Colon (tissue), 2 donors: ENCODE data around the gene DPPA5.
"Not testable (repeated sequence)": the region's sequence is repeated elsewhere in the genome, so short reads cannot be mapped to it uniquely, and the experiment has no call there.

ENCODE experiments used
- FAIRE-seq: peaks from 2 replicates; lab custom pipeline; 2012; peaks lifted over from hg19 to GRCh38; lab: Jason Lieb, UNC
- donor health status: control.
- donor health status: control.

The DPPA5 gene

GRCh38 chr6:73364121-73364520, 10.0 kb upstream of the DPPA5 start:
- FAIRE-seq = no peak

DNA sequence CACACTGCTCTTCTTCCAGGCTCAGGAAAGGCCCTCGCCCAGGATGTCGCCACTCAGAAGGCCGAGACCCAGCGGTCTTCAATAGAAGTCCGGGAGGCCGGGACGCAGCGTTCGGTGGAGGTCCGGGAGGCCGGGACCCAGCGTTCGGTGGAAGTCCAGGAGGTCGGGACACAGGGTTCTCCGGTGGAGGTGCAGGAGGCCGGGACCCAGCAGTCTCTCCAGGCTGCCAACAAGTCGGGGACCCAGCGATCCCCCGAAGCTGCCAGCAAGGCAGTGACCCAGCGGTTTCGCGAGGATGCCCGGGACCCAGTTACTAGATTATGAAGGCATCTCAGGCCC, 9.4 kb upstream of the DPPA5 start:
- FAIRE-seq = no peak

DNA sequence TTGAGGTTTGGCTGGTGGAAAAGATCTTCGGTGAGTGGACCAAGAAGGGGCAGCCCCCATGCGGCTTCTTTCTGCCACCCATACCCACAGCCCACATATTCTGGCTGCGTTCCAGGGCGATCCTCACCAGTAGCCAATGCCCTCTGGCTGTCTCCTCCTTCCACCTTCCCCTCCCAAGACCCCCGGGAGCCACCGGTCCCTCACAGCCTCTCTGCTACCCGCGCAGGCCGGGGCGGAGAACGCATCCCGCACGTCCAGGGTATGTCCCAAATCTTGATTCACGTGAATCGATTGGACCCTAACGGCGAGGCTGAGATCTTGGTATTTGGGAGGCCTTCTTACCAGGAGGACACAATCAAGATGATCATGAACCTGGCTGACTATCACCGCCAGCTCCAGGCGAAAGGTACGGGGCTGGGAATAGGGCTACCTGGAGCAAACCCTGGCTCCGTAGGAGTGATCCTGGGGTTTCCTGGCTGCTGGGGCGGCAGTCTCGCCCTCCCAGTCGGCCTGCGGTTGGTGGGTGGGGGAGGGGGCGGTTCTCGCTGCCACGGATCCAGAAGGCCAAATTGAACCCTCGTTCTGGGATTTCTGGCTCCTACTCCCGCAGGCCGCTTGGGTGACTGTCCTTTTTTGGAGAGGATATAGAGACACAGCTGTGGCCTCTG, 8.9 kb upstream of the DPPA5 start:
- FAIRE-seq = no peak

GRCh38 chr6:73362358-73362757, 8.3 kb upstream of the DPPA5 start, which contains the start of gene KHDC3L:
Gene KHDC3L (plus strand): TSS chr6:73362658. CDS start chr6:73362730, 72 bp downstream.
- FAIRE-seq = no peak

GRCh38 chr6:73349311-73349710, 4.8 kb downstream of the DPPA5 start:
- FAIRE-seq = no peak

- FAIRE-seq = no peak
These were observed 5.4 kb downstream of the DPPA5 start for GRCh38 chr6:73348550-73349204.

GRCh38 chr6:73343164-73343563, 10.9 kb downstream of the DPPA5 start:
- FAIRE-seq = no peak

- no peak for FAIRE-seq
These were observed 11.9 kb downstream of the DPPA5 start for GRCh38 chr6:73342174-73342573.

- FAIRE-seq = no peak
These were observed 12.7 kb downstream of the DPPA5 start for GRCh38 chr6:73341335-73341734.

DNA sequence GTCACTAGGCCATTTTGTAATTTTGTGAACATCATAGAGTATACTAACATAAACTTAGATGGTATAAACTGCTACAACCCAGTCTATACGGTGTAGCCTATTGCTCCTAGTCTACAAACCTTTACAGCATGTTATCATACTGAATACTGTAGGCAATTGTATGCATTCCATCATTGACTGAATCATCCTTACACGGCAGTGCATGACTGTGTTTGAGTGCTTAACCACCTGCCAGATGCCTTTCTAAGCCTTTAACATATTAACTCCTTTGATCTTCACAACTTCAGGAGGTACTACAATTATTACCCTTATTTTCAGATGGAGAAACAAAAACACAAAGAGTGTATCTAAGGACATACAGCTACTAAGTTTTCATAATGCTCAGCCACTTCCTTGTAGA, 14.0 kb downstream of the DPPA5 start:
- no peak for FAIRE-seq

DNA sequence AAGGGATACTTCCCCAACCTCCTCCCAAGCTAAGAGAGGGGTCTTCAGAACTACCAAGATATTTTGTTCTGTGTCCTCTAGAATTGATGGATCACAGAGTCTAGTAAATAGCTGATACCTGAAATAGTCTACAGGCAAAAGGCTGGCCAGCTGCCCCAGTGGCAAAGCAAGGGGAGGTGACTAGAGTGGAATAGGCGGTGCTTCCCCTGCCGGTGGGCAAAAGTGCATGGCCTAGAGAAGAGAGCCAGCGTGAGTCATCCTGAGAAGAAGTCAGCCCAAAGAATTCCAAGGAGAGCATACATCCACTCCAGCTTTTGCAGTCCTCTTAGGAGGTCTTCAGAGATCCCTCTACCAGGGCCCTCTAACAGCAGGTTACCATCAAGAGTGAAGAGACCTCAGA, 14.7 kb downstream of the DPPA5 start:
- no peak for FAIRE-seq

GRCh38 chr6:73329201-73329600, 24.9 kb downstream of the DPPA5 start:
- FAIRE-seq = no peak

DNA sequence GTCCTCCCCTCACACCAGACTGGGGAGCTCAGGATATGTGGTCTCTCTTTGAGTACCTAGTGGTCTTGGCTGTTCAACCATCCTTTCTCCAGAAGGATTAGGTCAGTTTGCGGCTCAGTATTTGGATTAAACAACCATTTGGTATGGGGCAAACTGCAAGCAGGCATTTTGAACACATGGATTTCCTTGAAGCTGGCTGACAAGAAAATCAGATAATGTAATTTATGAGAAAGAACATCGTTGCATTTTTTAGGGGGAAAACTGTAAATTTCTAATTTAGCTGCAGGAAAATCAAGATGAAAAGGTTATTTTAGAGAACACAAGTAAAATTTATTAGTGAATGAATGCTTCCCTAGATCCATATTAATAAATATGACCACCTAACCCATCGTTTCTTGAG, 25.3 kb downstream of the DPPA5 start:
- no peak for FAIRE-seq

DNA sequence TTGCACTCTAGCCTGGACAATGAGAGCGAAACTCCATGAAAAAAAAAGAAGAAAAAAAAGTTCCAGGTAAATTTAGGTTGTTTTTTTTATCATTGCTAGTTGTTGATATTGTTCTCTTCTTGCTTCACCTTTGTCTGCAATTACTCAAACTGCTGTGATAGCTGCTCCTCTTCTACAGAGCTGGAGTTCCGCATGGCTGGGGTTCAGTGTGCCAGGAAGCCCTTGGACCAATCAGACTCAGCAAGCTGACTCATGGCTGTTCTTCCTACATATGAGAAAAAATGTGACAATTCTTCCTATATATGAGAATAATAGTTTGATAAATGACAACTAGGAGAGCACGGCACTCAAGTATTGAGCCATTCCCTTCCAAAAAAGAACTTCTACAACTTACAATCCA, 28.4 kb downstream of the DPPA5 start:
- FAIRE-seq = no peak

GRCh38 chr6:73323323-73323722, 30.8 kb downstream of the DPPA5 start:
- FAIRE-seq = no peak

- no peak for FAIRE-seq
These were observed 39.2 kb downstream of the DPPA5 start for GRCh38 chr6:73314577-73315492.

DNA sequence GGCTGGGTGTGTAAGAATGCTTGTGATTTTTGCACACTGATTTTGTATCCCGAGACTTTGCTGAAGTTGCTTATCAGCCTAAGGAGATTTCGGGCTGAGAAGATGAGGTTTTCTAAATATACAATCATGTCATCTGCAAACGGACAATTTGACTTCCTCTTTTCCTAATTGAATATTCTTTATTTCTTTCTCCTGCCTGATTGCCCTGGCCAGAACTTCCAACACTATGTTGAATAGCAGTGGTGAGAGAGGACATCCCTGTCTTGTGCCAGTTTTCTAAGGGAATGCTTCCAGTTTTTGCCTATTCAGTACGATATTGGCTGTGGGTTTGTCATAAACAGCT, 43.6 kb downstream of the DPPA5 start:
- FAIRE-seq = not testable (repeated sequence)

GRCh38 chr6:73309785-73310502, 44.1 kb downstream of the DPPA5 start:
- no peak for FAIRE-seq

DNA sequence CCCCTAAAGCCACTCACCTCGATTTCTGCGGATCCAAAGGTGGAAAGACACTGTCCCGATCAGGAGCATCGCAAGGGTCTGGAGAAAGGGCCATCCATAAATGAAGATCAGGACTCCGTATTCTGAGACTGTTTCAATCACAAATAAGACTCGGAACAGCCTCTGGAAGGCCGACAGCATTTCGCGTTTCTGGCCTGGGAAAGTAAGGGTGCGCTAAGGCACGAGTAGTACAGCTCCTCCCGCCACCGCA, 44.6 kb downstream of the DPPA5 start:
- FAIRE-seq = no peak

DNA sequence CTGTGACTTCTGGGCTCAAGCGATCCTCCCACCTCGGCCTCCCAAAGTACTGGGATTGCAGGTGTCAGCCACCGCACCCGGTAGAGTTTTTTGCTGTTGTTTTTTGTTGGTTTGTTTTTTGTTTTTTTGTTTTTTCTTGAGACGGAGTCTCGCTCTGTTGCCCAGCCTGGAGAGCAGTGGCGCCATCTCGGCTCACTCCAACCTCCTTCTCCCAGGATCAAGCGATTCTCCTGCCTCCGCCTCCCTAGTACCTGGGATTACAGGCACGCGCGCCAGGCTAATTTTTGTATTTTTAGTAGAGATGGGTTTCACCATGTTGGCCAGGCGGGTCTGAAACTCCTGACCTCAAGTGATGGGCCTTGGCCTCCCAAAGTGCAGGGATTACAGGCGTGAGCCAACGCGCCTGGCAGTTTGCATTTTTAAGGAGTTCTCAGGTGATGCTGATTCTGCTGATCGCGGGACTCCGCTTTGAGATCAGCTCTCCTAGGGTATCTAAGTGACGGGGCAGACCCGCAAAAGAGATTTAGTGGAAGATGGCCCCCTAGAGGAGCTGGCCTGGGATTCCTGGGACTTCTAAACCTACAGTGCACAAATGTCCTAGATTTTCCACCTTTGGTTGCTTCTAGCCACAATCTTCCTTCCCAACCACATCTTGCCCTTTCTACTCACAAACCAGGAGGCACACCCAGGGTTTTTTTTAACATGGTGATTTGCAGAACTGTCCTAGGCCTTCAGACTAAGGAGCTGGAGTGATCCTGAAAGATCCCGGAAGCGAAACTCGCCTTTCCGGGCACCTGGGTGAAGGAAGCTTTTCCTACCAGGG, 45.2 kb downstream of the DPPA5 start:
- no peak for FAIRE-seq

GRCh38 chr6:73303773-73304172, 50.3 kb downstream of the DPPA5 start:
- not testable (repeated sequence) for FAIRE-seq
